HG03354 (cell line): ENCODE measurements around the gene LOC128125822.

ENCODE experiments used
- ATAC-seq: cut with Tn5 transposase; IDR thresholded peaks from one replicate; pipeline ENCODE4 v1.9.1; 2021; ENCODE audit warnings: mild to moderate bottlenecking; ENCODE audit not compliant: unreplicated experiment, poor library complexity, severe bottlenecking

Gene LOC128125822

DNA sequence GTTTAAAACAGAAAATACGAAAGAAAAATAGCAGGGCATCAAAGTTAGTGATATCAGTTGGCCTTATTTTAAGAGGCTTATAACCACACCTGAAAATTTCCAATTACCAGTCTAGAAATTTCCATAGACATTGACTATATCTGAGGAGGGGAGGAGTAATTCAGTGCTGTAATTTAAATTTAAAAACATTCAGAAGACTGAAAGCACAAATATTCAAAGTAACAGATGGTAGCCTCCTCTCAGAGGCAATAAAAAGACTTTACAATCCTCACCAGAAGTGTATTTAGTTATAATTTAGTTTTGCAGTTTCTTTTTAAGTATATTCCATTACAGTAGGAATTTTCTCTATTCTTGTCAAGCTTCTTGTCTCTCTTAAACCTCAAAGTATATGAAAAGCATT is 18.4 kb upstream of the LOC128125822 start:
- ATAC-seq = no peak

- ATAC-seq = no peak
Measured at GRCh38 chr6:63554782-63555181, 17.5 kb upstream of the LOC128125822 start.

GRCh38 chr6:63556369-63556768 is 15.9 kb upstream of the LOC128125822 start:
- ATAC-seq = no peak

DNA sequence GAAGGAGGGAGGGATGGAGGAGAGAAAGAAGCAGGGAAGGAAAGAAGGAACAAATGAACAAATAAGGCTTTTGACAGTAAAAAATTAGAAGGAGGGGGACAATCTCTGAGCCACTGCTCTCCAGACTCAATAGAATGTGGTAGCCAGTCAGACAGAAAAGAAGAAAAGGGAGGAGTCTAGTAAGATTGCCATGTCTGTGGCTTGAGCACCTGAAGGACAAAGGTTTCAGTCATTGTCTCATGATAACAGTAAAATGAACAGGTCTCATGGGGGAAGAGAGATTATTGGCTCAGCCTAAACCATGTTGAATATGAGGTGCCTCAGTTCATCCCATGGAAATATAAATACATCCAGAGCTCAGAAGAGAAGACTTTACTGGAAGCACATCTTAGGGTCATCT is 14.0 kb upstream of the LOC128125822 start:
- peak; percentile 70 for ATAC-seq

GRCh38 chr6:63560801-63561287 is 11.4 kb upstream of the LOC128125822 start:
- no peak for ATAC-seq

DNA sequence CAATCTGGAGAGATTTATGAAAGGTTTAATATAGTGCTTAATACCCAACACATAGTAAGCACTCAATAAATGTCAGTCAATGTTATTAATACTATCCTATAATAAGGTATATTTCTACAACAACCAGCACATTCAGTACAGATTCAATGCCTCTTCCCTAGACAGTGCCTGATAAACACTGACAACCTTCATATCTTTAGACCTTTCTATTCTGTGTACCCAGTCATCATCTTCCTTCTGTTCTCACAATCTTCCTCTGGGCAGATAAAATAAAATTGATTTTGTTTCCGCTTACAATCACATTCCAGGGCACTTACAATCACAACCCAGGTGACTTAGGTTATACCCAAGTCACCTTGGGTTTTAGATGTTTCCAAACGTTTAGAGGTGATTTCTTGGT is 11.0 kb upstream of the LOC128125822 start:
- no peak for ATAC-seq

GRCh38 chr6:63563235-63563634 is 9.0 kb upstream of the LOC128125822 start:
- no peak for ATAC-seq

- ATAC-seq = no peak
Measured at GRCh38 chr6:63565058-63565726, 7.1 kb upstream of the LOC128125822 start.

GRCh38 chr6:63565727-63566596 is 6.3 kb upstream of the LOC128125822 start:
- ATAC-seq = no peak

- no peak for ATAC-seq
Measured at GRCh38 chr6:63567966-63568365, 4.3 kb upstream of the LOC128125822 start.

- peak; percentile 20 for ATAC-seq
Measured at GRCh38 chr6:63571361-63572043, 778 bp upstream of the LOC128125822 start.

DNA sequence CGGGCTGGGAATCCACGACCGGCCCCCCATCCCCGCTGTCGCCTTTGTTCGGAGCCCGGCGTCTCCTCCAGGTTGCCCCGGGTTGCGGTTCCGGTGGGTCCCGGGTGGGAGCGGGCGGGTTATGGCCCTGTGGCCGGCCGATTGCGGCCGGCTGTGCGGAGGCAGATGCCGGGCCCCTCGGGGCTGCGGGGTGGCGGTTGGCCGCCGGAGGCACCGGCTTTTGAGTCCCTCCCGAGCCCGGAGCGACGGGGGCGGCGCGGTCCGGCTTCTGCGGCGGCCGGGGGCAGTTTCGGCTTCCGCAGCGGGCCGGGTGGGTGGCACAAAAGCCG is 431 bp downstream of the LOC128125822 start:
- ATAC-seq = peak; percentile 2

- ATAC-seq = peak; percentile 37
Measured at GRCh38 chr6:63573076-63573898, 1.0 kb downstream of the LOC128125822 start.

DNA sequence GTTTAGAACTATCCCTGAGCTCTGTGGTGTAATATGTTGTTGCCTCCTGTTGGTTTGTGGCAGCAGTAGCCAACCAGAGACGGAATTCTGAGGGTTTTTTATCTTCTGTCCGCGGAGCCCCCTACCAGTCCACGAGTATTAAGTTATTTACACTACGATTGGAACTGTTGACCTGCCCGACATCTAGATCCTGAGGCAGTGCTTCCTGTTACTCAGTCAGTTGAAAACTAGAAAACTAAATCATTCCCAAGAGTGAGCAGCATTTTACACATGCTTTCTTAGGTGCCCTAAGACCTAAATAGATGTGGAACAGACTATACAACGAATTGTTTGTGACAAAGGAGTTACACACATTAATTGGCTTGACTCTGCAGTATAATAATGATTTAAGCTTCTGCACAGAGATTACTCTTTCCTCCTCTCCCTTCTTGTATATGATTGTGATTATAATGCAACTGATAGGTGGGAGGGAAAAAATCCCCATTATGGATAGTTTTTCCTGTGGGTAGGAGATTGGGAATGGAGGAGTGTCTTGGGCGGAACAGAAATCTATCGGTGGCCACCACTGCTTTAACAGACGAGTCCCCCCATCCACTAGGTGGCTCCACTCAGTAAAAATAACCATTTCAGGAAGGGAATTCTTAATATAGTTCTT is 1.7 kb downstream of the LOC128125822 start:
- no peak for ATAC-seq

DNA sequence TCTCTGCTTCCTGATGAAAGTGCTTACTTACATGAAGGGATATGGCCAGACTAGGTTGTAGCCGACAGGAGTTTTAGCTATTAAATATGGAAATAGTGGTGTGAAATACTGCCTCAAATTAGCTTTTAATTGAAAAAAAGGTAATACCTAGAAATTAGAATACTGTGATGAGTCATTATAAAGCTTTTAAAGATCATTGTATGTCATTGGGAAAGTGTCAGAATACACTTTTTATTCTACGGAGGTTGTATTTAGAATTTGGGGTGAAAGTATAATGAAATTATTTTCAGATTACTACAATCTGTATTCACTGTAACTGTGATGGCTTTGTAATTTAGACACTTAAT is 2.2 kb downstream of the LOC128125822 start:
- no peak for ATAC-seq

GRCh38 chr6:63576147-63576772 is 4.0 kb downstream of the LOC128125822 start:
- no peak for ATAC-seq

DNA sequence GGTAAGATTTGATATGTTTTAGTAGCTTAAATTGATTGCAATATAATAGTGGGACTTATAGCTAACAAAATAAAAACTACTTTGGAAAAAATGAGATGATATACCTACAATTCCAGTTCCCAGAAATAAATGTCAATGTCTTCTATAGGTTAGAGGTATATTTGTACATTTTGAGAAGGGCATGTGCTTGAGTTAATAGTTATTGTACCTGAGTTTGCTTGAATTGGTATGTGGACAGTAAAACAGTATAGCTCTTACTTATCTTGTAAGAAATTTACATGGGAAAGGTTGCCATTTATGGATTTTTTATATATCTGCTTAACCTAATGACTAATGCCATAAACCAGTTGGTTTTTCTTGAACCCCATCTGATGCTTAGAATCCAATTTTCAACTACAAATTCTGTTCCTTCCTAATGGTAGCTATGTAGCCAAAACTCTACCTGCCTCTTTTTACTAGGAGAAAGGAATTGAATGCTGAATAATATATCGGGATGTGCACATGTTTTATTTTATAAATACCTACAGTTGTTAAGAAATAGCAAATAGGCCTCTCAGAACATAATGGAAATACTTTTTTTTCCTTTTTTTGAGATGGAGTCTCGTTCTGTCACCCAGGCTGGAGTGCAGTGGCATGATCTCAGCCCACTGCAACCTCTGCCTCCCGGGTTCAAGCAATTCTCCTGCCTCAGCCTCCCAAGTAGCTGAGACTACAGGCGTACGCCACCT is 4.9 kb downstream of the LOC128125822 start:
- no peak for ATAC-seq

GRCh38 chr6:63578757-63579156 is 6.5 kb downstream of the LOC128125822 start:
- ATAC-seq = no peak
